Lung (tissue), 12 donors: ENCODE measurements around the gene SNED1. TPM values are rescaled to one million over a fixed set of nuclear protein-coding genes. Genes with fewer than 3 reads are reported as not detected.

ENCODE experiments used
- ATAC-seq: fragments of 200-7000 bp; cut with Tn5 transposase; one replicate; pipeline ENCODE4 v1.9.1; 2020; ENCODE audit warnings: moderate number of reproducible peaks; ENCODE audit not compliant: insufficient read depth, low FRiP score
- DNase-seq, 3 donors: peaks; one replicate each; pipeline ENCODE4 v3.0.0-alpha.2; 2013 to 2017
- H3K27ac ChIP-seq, 2 donors: one replicate each; pipeline ENCODE4 v1.5.1; 2013; ENCODE audit warnings: mild to moderate bottlenecking in 2 of 2, moderate library complexity in 2 of 2, control low read depth in 1 of 2, inconsistent platforms in 1 of 2, low read depth in 1 of 2, low read length in 1 of 2
- H3K27me3 ChIP-seq, 3 donors: one replicate each; pipeline ENCODE4 v1.5.1; 2013; ENCODE audit warnings: low read length in 2 of 3; ENCODE audit not compliant: control insufficient read depth in 3 of 3, insufficient read depth in 3 of 3
- H3K36me3 ChIP-seq, 4 donors: one replicate each; pipeline ENCODE4 v1.5.1; 2013; ENCODE audit warnings: low read length in 4 of 4, mild to moderate bottlenecking in 1 of 4, moderate library complexity in 1 of 4; ENCODE audit not compliant: control insufficient read depth in 4 of 4, insufficient read depth in 4 of 4
- H3K4me1 ChIP-seq, 5 donors: one replicate each; pipeline ENCODE4 v1.5.1; 2013; ENCODE audit warnings: low read length in 5 of 5, mild to moderate bottlenecking in 2 of 5, moderate library complexity in 1 of 5; ENCODE audit not compliant: control insufficient read depth in 5 of 5, insufficient read depth in 5 of 5
- H3K4me3 ChIP-seq: one replicate; pipeline ENCODE4 v1.5.1; 2013; ENCODE audit warnings: mild to moderate bottlenecking, control low read depth, moderate library complexity
- H3K9ac ChIP-seq, 2 donors: one replicate each; pipeline ENCODE4 v1.5.1; 2013; ENCODE audit warnings: low read length in 2 of 2, control low read depth in 1 of 2; ENCODE audit not compliant: insufficient read depth in 1 of 2
- H3K9me3 ChIP-seq, 4 donors: one replicate each; pipeline ENCODE4 v1.5.1; 2013; ENCODE audit warnings: low read length in 3 of 4, mild to moderate bottlenecking in 1 of 4, moderate library complexity in 1 of 4; ENCODE audit not compliant: control insufficient read depth in 4 of 4, insufficient read depth in 3 of 4
- WGBS, 2 donors: extraction: QIAGEN DNeasy Blood & Tissue Kit; methylation state at CpG; one replicate each; pipeline ENCODE4 v1.1.7; 2013; 5-methylcytosine and 5-hydroxymethylcytosine counted together
- polyA plus RNA-seq, 2 donors: library from polyadenylated mRNA; stranded (reverse); fragments of 200-250 nt; gene quantifications; one replicate each; pipeline ENCODE4 v1.2.1, GENCODE V29; 2013
- total RNA-seq, 2 donors: library from RNA; depleted of rRNA in 1 of 2; stranded (reverse); fragments of >200 nt in 1 of 2; gene quantifications; one replicate each; pipeline ENCODE4 v1.2.1, GENCODE V29; 2014 to 2021
- TF ChIP-seq, protein P1 (sequence below): IDR thresholded peaks from 2 replicates; pipeline ENCODE4 v1.5.1; 2012; ENCODE audit warnings: mild to moderate bottlenecking; ENCODE audit errors: control extremely low read depth, extremely low read depth
- donor health status: control.
- donor health status: control.
- donor health status: Bipolar disorder and iron deficiency.
- donor health status: healthy.
- donor health status: DM: yes; HTN: yes; CAD: no.

Gene SNED1
- total and polyA plus RNA-seq, 4 donors: 5.9 to 74.6 (median 34.7) TPM

DNA sequence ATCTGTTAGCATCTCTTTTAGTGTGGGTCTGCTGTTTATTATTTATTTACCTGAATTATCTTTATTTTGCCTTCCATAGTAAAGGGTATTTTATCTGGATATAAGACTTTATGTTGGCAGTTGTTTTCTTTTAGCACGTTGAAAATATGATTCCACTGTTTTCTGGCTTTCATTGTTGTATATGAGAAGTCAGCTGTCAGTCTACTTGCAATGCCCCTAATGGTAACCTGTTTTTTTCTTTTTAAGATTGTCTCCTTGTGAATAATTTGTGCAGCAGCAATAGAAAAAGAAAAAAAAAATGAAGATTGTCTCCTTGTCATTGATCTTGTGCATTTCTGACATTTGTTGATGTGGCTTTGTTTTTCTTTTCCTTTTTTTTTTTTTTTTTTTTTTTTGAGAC is 27.2 kb downstream of the SNED1 start:
- 59 to 69% methylated on average over 1 of the region's 1 CpG for WGBS, 2 donors
- H3K9ac ChIP-seq: no peak overlapping the region
- H3K36me3 ChIP-seq: peaks cover 0 to 39% (median 15%) of the 10 kb centered on the region in 4 donors
- no peaks in the 10 kb centered on the region for H3K27me3 ChIP-seq
- no peaks in the 10 kb centered on the region for H3K4me1 ChIP-seq
- TF ChIP-seq, protein P1, sequence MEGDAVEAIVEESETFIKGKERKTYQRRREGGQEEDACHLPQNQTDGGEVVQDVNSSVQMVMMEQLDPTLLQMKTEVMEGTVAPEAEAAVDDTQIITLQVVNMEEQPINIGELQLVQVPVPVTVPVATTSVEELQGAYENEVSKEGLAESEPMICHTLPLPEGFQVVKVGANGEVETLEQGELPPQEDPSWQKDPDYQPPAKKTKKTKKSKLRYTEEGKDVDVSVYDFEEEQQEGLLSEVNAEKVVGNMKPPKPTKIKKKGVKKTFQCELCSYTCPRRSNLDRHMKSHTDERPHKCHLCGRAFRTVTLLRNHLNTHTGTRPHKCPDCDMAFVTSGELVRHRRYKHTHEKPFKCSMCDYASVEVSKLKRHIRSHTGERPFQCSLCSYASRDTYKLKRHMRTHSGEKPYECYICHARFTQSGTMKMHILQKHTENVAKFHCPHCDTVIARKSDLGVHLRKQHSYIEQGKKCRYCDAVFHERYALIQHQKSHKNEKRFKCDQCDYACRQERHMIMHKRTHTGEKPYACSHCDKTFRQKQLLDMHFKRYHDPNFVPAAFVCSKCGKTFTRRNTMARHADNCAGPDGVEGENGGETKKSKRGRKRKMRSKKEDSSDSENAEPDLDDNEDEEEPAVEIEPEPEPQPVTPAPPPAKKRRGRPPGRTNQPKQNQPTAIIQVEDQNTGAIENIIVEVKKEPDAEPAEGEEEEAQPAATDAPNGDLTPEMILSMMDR: no peak
- H3K27ac ChIP-seq: no peak overlapping the region
- H3K9me3 ChIP-seq: peaks cover 3 to 7% (median 5%) of the 10 kb centered on the region in 4 donors
- no peak for DNase-seq
- H3K4me3 ChIP-seq: no peak overlapping the region
- no peak for ATAC-seq

DNA sequence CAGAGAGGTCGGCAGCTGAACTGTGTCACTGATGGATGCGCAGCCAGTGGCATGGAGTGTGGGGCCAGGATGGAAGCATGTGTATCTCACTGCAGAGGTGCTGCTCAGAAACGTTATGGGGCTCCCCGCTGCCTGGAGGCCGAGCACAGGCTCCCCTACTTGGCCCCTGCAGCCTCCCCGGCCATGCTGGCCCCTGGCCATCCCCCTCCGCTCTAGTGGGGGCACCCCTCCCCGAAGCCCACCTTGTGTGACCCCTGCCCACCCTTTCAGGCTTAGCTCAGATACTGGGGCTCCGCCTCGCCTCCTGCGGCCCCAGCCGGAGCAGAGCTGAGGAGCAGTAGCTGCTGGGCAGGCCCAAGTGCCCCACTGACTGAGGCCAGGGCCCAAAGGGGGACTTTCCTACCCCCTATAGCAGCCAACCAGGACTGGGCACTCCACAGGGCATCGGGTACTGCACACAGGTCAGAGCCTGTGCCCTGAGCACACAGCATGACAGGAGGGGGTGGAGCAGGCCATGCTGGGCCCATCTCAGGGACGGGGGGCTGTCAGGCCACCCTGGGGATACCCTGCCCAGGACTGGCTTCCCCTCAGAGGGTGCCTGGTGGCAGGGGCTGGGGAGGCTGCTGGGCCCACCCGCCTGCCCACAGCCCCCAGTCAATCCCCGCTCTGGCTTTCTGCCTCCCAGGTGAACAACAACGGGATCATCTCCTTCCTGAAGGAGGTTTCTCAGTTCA is 31.3 kb downstream of the SNED1 start:
- Histone ChIP-seq H3K27ac (no peak overlapping the region), H3K27me3 (no peaks in the 10 kb centered on the region), H3K4me1 (peaks cover 0 to 5% (median 0%) of the 10 kb centered on the region in 5 donors), H3K9ac (no peak overlapping the region), H3K9me3 (peaks cover 2 to 6% (median 3%) of the 10 kb centered on the region in 4 donors), H3K36me3 (peaks cover 0 to 51% (median 28%) of the 10 kb centered on the region in 4 donors), H3K4me3 (no peak overlapping the region)
- TF ChIP-seq, protein P1: no peak
- ATAC-seq: no peak
- 91 to 93% methylated on average over 17 of the region's 17 CpGs for WGBS, 2 donors
- no peak for DNase-seq

DNA sequence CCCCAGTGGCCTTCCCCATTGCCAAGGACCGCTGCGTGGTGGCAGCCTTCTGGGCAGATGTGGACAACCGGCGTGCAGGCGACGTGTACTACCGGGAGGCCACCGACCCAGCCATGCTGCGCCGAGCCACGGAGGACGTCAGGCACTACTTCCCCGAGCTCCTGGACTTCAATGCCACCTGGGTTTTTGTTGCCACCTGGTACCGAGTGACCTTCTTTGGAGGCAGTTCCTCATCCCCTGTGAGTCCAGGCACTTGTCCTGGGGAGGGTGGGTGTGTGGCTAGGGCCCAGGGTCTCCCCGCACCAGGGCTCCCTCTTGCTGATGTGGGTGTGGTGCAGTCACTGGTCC is 31.9 kb downstream of the SNED1 start:
- Histone ChIP-seq H3K4me1 (peaks cover 0 to 5% (median 0%) of the 10 kb centered on the region in 5 donors), H3K4me3 (no peak overlapping the region), H3K36me3 (peaks cover 0 to 49% (median 27%) of the 10 kb centered on the region in 4 donors), H3K9ac (no peak overlapping the region), H3K27me3 (no peaks in the 10 kb centered on the region), H3K27ac (no peak overlapping the region), H3K9me3 (peaks cover 0 to 6% (median 2%) of the 10 kb centered on the region in 4 donors)
- no peak for ATAC-seq
- no peak for DNase-seq
- TF ChIP-seq, protein P1: no peak
- WGBS, 2 donors: 95 to 97% methylated on average over 15 of the region's 15 CpGs

DNA sequence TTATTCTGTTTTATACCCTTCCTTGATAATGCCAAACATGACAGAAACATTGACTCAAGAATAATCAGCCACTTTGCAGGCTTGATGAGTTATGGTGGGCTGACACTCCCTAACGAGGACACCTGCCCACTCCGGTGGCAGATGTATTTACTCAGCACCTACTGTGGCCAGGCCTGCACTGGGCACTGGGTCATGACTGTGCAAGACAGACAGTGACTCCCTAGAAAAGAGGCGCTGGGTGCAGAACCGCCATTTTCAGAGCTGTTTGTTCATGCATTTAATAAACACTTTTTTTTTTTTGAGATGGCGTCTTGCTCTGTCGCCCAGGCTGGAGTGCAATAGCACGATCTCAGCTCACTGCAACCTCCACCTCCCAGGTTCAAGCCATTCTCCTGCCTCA is 32.5 kb downstream of the SNED1 start:
- DNase-seq: no peak
- H3K4me1 ChIP-seq: peaks cover 0 to 5% (median 0%) of the 10 kb centered on the region in 5 donors
- H3K9ac ChIP-seq: no peak overlapping the region
- peaks cover 0 to 45% (median 27%) of the 10 kb centered on the region in 4 donors for H3K36me3 ChIP-seq
- H3K9me3 ChIP-seq: peaks cover 0 to 6% (median under 1%) of the 10 kb centered on the region in 4 donors
- no peak overlapping the region for H3K27ac ChIP-seq
- no peak for ATAC-seq
- WGBS, 2 donors: 95 to 97% methylated on average over 7 of the region's 7 CpGs
- no peak overlapping the region for H3K4me3 ChIP-seq
- TF ChIP-seq, protein P1: no peak
- H3K27me3 ChIP-seq: no peaks in the 10 kb centered on the region
